CD14-positive monocyte (primary cell): Measurements from ENCODE around the gene MSI2. TPM values are rescaled to one million over a fixed set of nuclear protein-coding genes. Genes with fewer than 3 reads are reported as not detected.

Source experiments
- DNase-seq, 3 donors: peaks; one replicate each; pipeline ENCODE4 v3.0.0-alpha.2; 2011 to 2022
- H2AFZ ChIP-seq: 2 replicates; pipeline ENCODE4 v1.6.0; 2012; ENCODE audit warnings: mild to moderate bottlenecking, low read depth, low read length, inconsistent platforms; ENCODE audit not compliant: insufficient read depth, poor library complexity, severe bottlenecking
- H3K27ac ChIP-seq, 2 donors: 1 replicate in 1 of 2; 2 replicates in 1 of 2; pipeline ENCODE4 v1.5.1; 2012 to 2013; ENCODE audit warnings: low read length in 2 of 2, control low read depth in 1 of 2, inconsistent platforms in 1 of 2, low read depth in 1 of 2, mild to moderate bottlenecking in 1 of 2
- H3K27me3 ChIP-seq, 2 donors: one replicate each; pipeline versions ENCODE4 v1.6.0 to v1.6.1; 2011 to 2013; ENCODE audit warnings: low read length in 2 of 2; ENCODE audit not compliant: control insufficient read depth in 2 of 2, insufficient read depth in 2 of 2
- H3K36me3 ChIP-seq, 2 donors: replicated peaks in 1 of 2; 1 replicate in 1 of 2; 2 replicates in 1 of 2; pipeline versions ENCODE4 v1.5.1 to v1.6.1; 2012 to 2013; ENCODE audit warnings: low read length in 2 of 2, control low read depth in 1 of 2, inconsistent platforms in 1 of 2, mild to moderate bottlenecking in 1 of 2; ENCODE audit not compliant: insufficient read depth in 2 of 2, control insufficient read depth in 1 of 2
- H3K4me1 ChIP-seq, 2 donors: 1 replicate in 1 of 2; 2 replicates in 1 of 2; pipeline versions ENCODE4 v1.5.1 to v1.6.1; 2012 to 2013; ENCODE audit warnings: low read length in 2 of 2, control low read depth in 1 of 2, inconsistent platforms in 1 of 2, mild to moderate bottlenecking in 1 of 2, moderate library complexity in 1 of 2; ENCODE audit not compliant: insufficient read depth in 2 of 2, control insufficient read depth in 1 of 2
- H3K4me2 ChIP-seq: replicated peaks from 2 replicates; pipeline ENCODE3; 2012; ENCODE audit warnings: low read length, moderate library complexity, mild to moderate bottlenecking; ENCODE audit not compliant: poor library complexity, severe bottlenecking; ENCODE audit errors: extremely low read depth
- H3K4me3 ChIP-seq, 3 experiments: fragments of 200-600 bp in 1 of 3; sonication (generic) in 1 of 3; replicated peaks in 1 of 3; 1 replicate in 2 of 3; 2 replicates in 1 of 3; pipeline ENCODE4 v1.5.1; 2011 to 2013; ENCODE audit warnings: low read length in 3 of 3, mild to moderate bottlenecking in 3 of 3, control low read depth in 2 of 3, low read depth in 2 of 3, inconsistent platforms in 1 of 3, moderate library complexity in 1 of 3
- H3K79me2 ChIP-seq: 2 replicates; pipeline ENCODE4 v1.6.0; 2012; ENCODE audit warnings: mild to moderate bottlenecking, control low read depth, inconsistent platforms, low read length, moderate library complexity; ENCODE audit not compliant: insufficient read depth
- H3K9ac ChIP-seq: 2 replicates; pipeline ENCODE4 v1.6.0; 2017; ENCODE audit warnings: low read length, mild to moderate bottlenecking; ENCODE audit not compliant: insufficient read depth, poor library complexity, severe bottlenecking
- H3K9me3 ChIP-seq, 2 donors: replicated peaks in 1 of 2; 1 replicate in 1 of 2; 2 replicates in 1 of 2; pipeline versions ENCODE4 v1.5.1 to v1.6.1; 2012 to 2013; ENCODE audit warnings: low read length in 2 of 2, control low read depth in 1 of 2; ENCODE audit not compliant: control insufficient read depth in 1 of 2, insufficient read depth in 1 of 2
- H4K20me1 ChIP-seq: 2 replicates; pipeline ENCODE4 v1.6.0; 2012; ENCODE audit warnings: mild to moderate bottlenecking, low read length, control low read depth, moderate library complexity; ENCODE audit not compliant: insufficient read depth
- H3K27ac Mint-ChIP-seq, 7 donors: one replicate each; pipeline ENCODE4 v1.8.0; 2020; ENCODE audit warnings: mild to moderate bottlenecking in 7 of 7, mixed read lengths in 7 of 7, moderate library complexity in 6 of 7, inconsistent platforms in 2 of 7
- H3K27me3 Mint-ChIP-seq, 3 donors: one replicate each; pipeline ENCODE4 v1.8.0; 2021 to 2022; ENCODE audit warnings: low read depth in 3 of 3, mild to moderate bottlenecking in 3 of 3, mixed read lengths in 3 of 3, moderate library complexity in 3 of 3, inconsistent platforms in 1 of 3
- H3K36me3 Mint-ChIP-seq, 2 donors: one replicate each; pipeline ENCODE4 v1.8.0; 2020; ENCODE audit warnings: mixed read lengths in 2 of 2, inconsistent platforms in 1 of 2, mild to moderate bottlenecking in 1 of 2
- H3K4me1 Mint-ChIP-seq: one replicate; pipeline ENCODE4 v1.8.0; 2020; ENCODE audit warnings: mild to moderate bottlenecking, mixed read lengths
- H3K4me3 Mint-ChIP-seq, 2 donors: one replicate each; pipeline ENCODE4 v1.8.0; 2020; ENCODE audit warnings: mild to moderate bottlenecking in 2 of 2, mixed read lengths in 2 of 2, moderate library complexity in 1 of 2
- H3K9me3 Mint-ChIP-seq, 7 donors: one replicate each; pipeline ENCODE4 v1.8.0; 2020 to 2022; ENCODE audit warnings: mixed read lengths in 7 of 7, mild to moderate bottlenecking in 6 of 7, moderate library complexity in 6 of 7, inconsistent platforms in 2 of 7
- CTCF ChIP-seq: fragments of 200-600 bp; IDR thresholded peaks from one replicate; pipeline ENCODE4 v1.8.0; 2022; ENCODE audit warnings: antibody characterized with exemption, mild to moderate bottlenecking
- WGBS: methylation state at CpG from one replicate; pipeline ENCODE4 v1.1.5; 2013; ENCODE audit warnings: missing lambda C conversion rate; ENCODE audit not compliant: insufficient coverage; 5-methylcytosine and 5-hydroxymethylcytosine counted together
- intact Hi-C, 2 donors: fragments of 100-400 bp; cut with micrococcal nuclease; formaldehyde crosslinking; loops; one replicate each; pipeline versions ENCODE4 v1.15.0 to v1.15.1; 2023
- polyA plus RNA-seq, 3 donors: library from polyadenylated mRNA; depleted of rRNA in 1 of 3; unstranded in 2 of 3; stranded (reverse) in 1 of 3; fragments of 300-500 nt in 2 of 3; fragments of >200 nt in 1 of 3; fragmentation: Illumina TruSeq in 2 of 3; gene quantifications; 1 replicate in 2 of 3; 2 replicates in 1 of 3; pipeline ENCODE4 v1.2.3, GENCODE V29; 2012 to 2021

The MSI2 gene
- polyA plus RNA-seq, 3 donors, result 0.20 to 6.6 (median 0.37) TPM

- no peak for DNase-seq
- H3K4me3 Mint-ChIP-seq, result no peak overlapping the region
- no peaks in the 10 kb centered on the region for H4K20me1 ChIP-seq
- peaks cover 3% of the 10 kb centered on the region for H3K4me1 Mint-ChIP-seq
- no peaks in the 10 kb centered on the region for H3K9me3 Mint-ChIP-seq
- H3K27me3 ChIP-seq, result no peaks in the 10 kb centered on the region
- peaks cover 0 to 4% of the 10 kb centered on the region in 2 donors for H3K36me3 Mint-ChIP-seq
- H3K79me2 ChIP-seq, result no peaks in the 10 kb centered on the region
- no peaks in the 10 kb centered on the region for H3K36me3 ChIP-seq
- no peak for TF ChIP-seq CTCF
- no peak overlapping the region for H3K4me3 ChIP-seq
- intact Hi-C loops, result no loop called here
- no peaks in the 10 kb centered on the region for H3K4me1 ChIP-seq
- 95% methylated on average over 4 of the region's 5 CpGs for WGBS
- H3K9ac ChIP-seq, result no peak overlapping the region
- no peak overlapping the region for H3K4me2 ChIP-seq
- H3K9me3 ChIP-seq, result no peaks in the 10 kb centered on the region
- no peak overlapping the region for H2AFZ ChIP-seq
- no peak overlapping the region for H3K27ac ChIP-seq
- peaks cover 0 to 4% (median 2%) of the 10 kb centered on the region in 3 donors for H3K27me3 Mint-ChIP-seq
- no peak overlapping the region for H3K27ac Mint-ChIP-seq
Observed at GRCh38 chr17:57588086-57588485, 331.8 kb downstream of the MSI2 start.

GRCh38 chr17:57589151-57590034 is 333.1 kb downstream of the MSI2 start:
- no peak overlapping the region for H3K9ac ChIP-seq
- H3K27me3 ChIP-seq, result no peaks in the 10 kb centered on the region
- Mint-ChIP-seq H3K36me3 (peaks cover 0 to 4% of the 10 kb centered on the region in 2 donors), H3K27me3 (peaks cover 0 to 4% (median 2%) of the 10 kb centered on the region in 3 donors), H3K27ac (no peak overlapping the region), H3K4me3 (no peak overlapping the region), H3K9me3 (no peaks in the 10 kb centered on the region), H3K4me1 (peaks cover 10% of the 10 kb centered on the region)
- H3K4me2 ChIP-seq, result no peak overlapping the region
- no peaks in the 10 kb centered on the region for H3K9me3 ChIP-seq
- no peak for TF ChIP-seq CTCF
- H2AFZ ChIP-seq, result no peak overlapping the region
- H4K20me1 ChIP-seq, result no peaks in the 10 kb centered on the region
- H3K4me1 ChIP-seq, result peaks cover 2 to 8% of the 10 kb centered on the region in 2 donors
- no peak overlapping the region for H3K27ac ChIP-seq
- DNase-seq, result no peak
- H3K79me2 ChIP-seq, result no peaks in the 10 kb centered on the region
- intact Hi-C loops, result no loop called here
- no peaks in the 10 kb centered on the region for H3K36me3 ChIP-seq
- WGBS, result 95% methylated on average over 10 of the region's 15 CpGs
- no peak overlapping the region for H3K4me3 ChIP-seq
